GM12878 (cell line): ENCODE measurements around the gene ACTR5.

Experiments used
- CTCF ChIP-seq, 3 experiments: IDR thresholded peaks in 2 of 3; conservative IDR thresholded peaks in 1 of 3; 2 replicates each; pipeline ENCODE4 v1.5.1; 2011; ENCODE audit warnings: low read depth in 3 of 3, low read length in 3 of 3, mild to moderate bottlenecking in 3 of 3, control low read depth in 2 of 3, moderate library complexity in 2 of 3, inconsistent platforms in 1 of 3, mixed read lengths in 1 of 3; ENCODE audit not compliant: control insufficient read depth in 2 of 3, insufficient read depth in 1 of 3; ENCODE audit errors: extremely low read depth in 1 of 3
- IRF5 ChIP-seq: fragments of 450-650 bp; IDR thresholded peaks from 2 replicates; pipeline ENCODE4 v1.6.1; 2017; ENCODE audit warnings: borderline replicate concordance
- PAX5 ChIP-seq: IDR thresholded peaks from 2 replicates; pipeline ENCODE4 v1.6.1; 2011; ENCODE audit warnings: low read depth, low read length, borderline replicate concordance

- TF ChIP-seq PAX5 (no peak), CTCF (IDR thresholded peaks at IDR 0.05 in 2 of 3, conservative IDR thresholded peaks at IDR 0.05 in 1 of 3; ENCODE audit: control insufficient read depth in 2 of 3, extremely low read depth in 1 of 3, insufficient read depth in 1 of 3, low read depth in 3 of 3, low read length in 3 of 3) (no peak), IRF5 (no peak)
Measured at GRCh38 chr20:38812182-38812581, 63.9 kb downstream of the ACTR5 start.
